HL-60/S4 (cell line): Measurements from ENCODE around the gene DIPK1A.
"Not testable (repeated sequence)": the region's sequence is repeated elsewhere in the genome, so short reads cannot be mapped to it uniquely, and the experiment has no call there.

Source experiments
- in situ Hi-C: fragments of 300-500 bp; cut with MboI; formaldehyde crosslinking; loops from 2 replicates; pipeline ENCODE4 v1.14.3; 2022; ENCODE audit warnings: low sequenced_read_pairs

Gene DIPK1A

DNA sequence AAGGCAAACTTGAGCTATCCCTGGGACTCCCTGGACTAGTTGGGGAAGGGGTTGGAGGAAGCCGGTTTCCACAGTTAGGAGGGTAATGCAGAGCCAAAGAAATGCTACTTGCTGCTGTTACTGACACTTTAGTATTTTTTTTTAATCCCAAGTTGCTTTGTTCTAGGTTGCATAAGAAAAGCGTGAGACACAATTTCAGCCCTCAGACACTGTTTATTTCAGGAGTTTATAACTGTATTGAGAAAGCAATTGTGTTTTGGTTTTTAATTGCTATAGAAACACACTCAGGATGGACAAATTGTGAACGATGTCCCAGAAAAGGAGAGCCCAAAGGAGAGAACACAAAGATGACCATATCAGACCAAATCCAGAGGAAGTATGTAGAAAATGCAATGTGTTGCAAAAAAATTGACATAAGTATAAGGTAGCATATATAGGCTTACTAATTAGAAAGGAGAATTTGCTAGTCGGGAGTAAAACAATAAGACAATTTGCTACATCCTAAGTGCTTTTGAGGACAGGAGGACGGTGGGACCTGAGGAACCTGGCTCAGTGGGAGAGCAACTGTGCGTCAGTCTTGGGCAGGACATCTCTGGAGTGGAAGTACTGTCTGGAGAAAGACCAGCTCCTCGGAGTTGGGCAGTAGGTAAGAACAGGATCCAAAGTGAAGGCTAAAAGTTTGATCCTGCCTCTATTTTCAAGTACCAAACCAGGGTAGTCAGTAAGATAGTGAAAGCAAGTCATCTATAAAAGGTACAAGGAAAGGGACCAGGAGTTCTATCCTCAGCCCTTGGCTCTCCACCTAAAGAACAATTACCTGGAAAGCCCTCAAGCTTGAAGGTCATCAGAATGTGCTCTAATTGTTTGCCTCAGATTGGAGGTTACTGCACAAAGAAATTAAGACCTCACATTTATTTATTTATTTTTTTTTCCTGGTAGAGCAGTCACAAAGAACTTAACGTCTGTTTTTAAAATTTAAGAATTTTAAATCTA, 39.9 kb downstream of the DIPK1A start:
- in situ Hi-C loops = no loop called here

GRCh38 chr1:92916899-92917298, 44.4 kb downstream of the DIPK1A start:
- in situ Hi-C loops = no loop called here

DNA sequence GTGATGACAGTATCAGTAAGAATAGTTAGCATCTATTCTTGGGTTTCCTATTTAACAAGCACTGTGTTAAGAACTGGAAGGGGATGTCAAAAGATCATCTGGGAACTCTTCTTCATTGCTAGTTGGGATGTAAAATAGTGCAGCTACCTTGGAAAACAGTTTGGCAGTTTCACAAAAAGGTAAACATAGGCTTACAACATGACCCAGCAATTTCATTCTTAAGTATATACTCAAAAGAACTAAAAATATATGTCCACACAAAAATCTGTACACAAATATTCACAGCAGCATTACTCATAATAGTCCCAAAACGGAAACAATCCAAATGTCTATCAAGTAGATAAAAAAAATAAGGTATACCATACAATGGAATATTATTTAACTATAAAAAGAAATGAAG, 45.7 kb downstream of the DIPK1A start:
- in situ Hi-C loops = no loop called here

DNA sequence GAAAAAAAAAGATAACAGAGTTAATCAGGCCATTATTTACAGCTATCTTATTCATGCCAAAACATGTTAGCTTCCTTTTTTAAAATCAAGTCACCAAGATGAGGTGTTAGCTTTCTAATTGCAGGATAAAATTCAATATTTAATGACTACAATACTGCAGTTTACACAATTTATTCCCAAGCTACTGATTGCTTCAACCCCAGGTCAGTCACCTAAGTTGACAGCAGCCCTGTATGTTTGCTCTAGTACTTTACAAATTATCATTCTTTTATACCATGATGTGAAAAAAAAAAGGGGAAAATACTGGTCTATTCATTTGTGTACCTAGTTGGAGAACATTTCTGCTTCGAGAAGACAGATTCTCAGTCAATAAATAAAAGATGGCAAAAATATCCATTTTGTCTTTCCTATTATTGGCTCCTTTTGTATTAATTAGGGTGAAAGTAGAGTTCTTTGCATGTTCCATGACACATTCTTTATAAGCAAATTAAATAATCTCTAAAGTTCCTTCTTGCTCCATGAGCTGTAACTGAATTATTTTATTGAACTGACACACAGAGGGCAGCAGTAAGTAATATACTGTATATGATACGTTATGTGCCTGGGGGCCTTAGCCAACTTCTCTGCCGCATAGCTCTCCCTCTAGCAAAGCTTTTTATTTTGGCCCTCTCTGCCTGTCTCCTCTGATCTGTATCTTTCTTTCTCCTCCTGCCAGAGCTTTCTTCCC, 48.0 kb downstream of the DIPK1A start:
- in situ Hi-C loops = no loop called here

GRCh38 chr1:92910081-92910480, 51.2 kb downstream of the DIPK1A start:
- in situ Hi-C loops = no loop called here

DNA sequence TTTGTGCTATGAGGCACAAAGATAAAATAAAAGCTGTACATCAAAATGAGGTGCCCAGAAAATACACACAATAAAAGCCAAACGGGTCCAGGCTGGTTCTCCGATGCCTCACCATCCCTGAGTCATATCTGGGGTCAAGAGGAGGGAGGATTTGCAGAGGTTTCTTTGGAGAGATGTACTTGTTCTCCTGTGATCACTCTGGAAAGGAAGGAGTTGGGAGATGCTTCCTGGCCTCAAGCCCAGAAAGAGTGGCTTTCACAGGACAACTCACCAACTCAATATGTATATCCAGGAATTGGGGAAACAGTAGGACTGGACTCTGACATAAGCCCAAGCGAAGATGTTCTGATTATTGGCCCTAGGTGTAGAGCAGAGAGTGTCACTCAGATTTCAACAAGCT, 51.9 kb downstream of the DIPK1A start:
- in situ Hi-C loops = no loop called here

DNA sequence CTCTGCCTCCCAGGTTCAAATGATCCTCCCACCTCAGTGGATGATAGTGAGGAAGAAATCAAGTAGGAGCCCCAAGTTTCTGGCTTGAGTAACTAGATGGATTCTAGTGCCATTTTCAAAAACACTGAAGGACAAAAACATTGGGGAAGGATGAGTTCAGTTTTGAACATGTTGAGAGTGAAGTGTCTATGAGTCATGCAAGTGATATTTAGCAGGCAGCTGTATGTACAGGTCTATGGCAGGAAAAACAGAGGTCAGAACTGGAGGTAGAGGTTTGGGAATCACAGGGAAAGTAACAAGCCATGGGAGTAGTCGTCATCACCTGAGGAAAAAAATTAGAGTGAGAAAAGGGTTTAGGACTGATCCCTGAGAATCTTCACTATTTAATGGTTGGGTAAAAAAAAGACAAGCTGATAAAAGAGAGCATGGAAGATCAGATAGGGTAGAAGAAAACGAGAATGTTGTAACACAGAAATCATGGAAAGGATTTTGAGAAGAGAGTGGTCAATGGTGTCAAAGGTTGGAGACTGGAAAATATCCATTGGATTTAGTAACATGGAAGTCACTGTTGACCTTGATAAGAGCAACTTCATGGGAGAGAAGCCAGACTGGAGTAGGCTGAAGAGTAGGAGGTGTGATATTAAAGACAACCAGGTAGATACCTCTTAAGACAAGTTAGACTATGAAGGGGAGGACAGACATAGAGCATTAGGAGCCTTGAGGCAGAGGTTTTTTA, 53.1 kb downstream of the DIPK1A start:
- in situ Hi-C loops = no loop called here

DNA sequence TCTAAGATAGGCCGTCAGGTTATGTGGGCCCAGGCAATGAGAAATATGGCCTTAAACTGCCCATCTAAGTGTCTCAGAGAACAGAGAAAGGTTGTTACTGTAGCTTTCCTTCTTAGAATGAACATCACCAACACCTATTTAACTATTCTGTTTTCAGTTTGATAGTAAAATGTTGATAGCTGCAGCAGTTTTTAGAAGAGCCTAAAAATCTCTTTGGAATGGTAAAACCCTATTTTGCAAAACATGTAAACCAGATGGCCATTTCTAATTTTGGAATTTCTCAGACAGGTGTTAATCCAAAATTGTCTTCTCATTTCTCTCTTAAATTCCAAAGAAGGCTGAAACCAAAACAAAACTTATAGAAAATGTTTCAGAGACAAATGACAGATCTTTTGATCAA, 57.5 kb downstream of the DIPK1A start:
- in situ Hi-C loops = no loop called here

GRCh38 chr1:92902406-92902744, 58.9 kb downstream of the DIPK1A start:
- in situ Hi-C loops = no loop called here

GRCh38 chr1:92901699-92902405, 59.4 kb downstream of the DIPK1A start:
- in situ Hi-C loops = no loop called here

GRCh38 chr1:92901126-92901525, 60.1 kb downstream of the DIPK1A start:
- in situ Hi-C loops = no loop called here

DNA sequence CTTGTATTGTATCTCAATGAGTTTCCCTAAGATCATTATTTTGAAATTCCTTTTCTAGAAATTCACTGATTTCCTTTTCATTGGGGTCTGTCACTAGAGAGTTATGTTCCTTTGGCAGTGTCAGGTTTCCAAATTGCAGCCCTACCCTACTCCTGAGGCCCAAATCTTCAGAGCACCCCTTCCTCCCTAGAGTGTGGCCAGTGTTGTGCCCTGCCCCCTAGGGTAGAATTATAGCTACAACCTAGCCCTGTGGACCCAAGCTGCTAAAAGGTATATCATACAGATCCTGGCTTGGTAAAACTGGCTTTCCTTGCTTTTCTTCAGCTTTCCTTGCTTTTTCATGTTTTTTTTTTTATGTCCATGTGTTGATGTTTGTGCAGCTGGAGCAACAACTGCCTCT, 60.7 kb downstream of the DIPK1A start:
- in situ Hi-C loops = no loop called here

- in situ Hi-C loops = no loop called here
Observed at GRCh38 chr1:92899780-92900179, 61.5 kb downstream of the DIPK1A start.

- in situ Hi-C loops = not testable (repeated sequence)
Observed at GRCh38 chr1:92898053-92898452, 63.2 kb downstream of the DIPK1A start.

- in situ Hi-C loops = no loop called here
Observed at GRCh38 chr1:92887465-92887864, 73.8 kb downstream of the DIPK1A start.

DNA sequence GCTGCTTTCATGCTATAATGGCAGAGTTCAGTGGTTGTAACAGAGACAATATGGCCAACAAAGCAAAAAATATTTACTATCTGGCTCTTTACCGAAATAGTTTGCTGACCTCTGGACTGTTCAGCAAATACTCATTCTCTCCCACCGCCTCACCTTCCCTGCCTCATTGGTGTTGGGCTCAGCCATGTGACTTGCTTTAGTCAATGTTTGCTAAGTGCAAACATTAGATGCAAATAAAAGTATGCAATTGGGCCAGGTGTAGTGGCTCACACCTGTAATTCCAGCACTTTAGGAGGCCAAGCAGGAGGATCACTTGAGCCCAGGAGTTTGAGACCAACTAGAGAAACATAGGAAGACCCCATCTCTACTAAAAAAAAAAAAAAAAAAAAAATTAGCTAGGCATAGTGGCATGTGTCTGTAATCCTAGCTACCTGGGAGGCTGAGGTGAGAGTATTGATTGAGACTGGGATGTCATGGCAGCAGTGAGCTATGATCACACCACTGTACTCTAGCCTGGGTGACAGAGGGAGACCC, 74.3 kb downstream of the DIPK1A start:
- in situ Hi-C loops = no loop called here

DNA sequence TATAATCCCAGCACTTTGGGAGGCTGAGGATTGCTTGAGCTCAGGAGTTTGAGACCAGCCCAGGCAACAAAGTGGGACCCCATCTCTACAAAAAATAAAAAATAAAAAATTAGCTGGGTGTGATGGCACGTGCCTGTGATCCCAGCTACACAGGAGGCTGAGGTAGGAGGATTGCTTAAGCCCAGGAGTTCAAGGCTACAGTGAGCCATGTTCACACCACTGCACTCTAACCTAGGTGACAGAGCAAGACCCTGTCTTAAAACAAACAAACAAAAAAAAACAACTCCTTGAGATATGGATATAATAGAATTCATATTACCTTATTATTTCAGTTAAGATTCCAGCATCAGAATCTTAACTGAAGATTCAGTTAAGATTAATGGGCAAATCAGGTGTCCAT, 77.1 kb downstream of the DIPK1A start:
- in situ Hi-C loops = no loop called here

DNA sequence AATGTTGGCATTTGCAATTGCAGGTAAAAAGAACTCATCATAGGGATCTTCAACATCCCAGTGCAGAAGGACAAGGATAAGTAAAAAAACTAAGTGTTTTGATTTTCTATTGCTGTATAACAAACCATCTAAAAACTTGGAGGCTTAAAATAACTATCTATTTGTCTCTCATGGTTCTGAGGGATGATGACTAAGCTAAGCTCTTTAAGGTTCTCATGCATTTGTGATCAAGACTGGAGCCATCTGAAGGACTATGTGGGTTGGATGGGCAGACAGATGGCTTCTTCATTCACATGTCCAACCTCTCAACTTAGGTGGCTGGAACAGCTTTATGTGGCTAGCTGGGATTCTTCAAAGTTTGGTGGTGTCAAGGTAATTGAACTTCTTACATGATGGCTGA, 78.0 kb downstream of the DIPK1A start:
- in situ Hi-C loops = no loop called here

GRCh38 chr1:92882819-92883218, 78.4 kb downstream of the DIPK1A start:
- in situ Hi-C loops = no loop called here

DNA sequence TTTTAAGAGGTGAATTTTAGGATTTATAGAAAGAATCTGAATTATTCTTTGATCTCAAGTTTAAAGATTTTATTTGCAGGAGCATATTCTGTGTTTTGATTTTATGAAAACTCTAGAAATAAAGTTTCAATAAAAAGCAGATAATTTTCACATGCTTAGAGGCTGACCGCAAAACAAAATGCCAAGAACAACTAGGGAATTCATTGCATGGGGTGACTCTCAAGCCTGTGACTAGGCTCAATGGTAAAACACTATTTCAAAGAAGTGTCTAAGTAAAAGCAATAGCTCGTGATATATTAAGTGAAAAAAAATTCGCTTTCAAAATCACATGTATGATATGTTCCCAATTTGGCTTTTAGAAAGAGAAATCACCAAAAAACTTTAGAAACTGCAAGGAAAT, 79.9 kb downstream of the DIPK1A start:
- in situ Hi-C loops = no loop called here
